ENCODE data around the gene PPAN.

Gene PPAN

GRCh38 chr19:10155839-10156238, 49.7 kb downstream of the PPAN start:
- TF ChIP-seq, protein P1, sequence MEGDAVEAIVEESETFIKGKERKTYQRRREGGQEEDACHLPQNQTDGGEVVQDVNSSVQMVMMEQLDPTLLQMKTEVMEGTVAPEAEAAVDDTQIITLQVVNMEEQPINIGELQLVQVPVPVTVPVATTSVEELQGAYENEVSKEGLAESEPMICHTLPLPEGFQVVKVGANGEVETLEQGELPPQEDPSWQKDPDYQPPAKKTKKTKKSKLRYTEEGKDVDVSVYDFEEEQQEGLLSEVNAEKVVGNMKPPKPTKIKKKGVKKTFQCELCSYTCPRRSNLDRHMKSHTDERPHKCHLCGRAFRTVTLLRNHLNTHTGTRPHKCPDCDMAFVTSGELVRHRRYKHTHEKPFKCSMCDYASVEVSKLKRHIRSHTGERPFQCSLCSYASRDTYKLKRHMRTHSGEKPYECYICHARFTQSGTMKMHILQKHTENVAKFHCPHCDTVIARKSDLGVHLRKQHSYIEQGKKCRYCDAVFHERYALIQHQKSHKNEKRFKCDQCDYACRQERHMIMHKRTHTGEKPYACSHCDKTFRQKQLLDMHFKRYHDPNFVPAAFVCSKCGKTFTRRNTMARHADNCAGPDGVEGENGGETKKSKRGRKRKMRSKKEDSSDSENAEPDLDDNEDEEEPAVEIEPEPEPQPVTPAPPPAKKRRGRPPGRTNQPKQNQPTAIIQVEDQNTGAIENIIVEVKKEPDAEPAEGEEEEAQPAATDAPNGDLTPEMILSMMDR (IDR thresholded peaks at IDR 0.05; ENCODE audit: low read depth, low read length): no peak

DNA sequence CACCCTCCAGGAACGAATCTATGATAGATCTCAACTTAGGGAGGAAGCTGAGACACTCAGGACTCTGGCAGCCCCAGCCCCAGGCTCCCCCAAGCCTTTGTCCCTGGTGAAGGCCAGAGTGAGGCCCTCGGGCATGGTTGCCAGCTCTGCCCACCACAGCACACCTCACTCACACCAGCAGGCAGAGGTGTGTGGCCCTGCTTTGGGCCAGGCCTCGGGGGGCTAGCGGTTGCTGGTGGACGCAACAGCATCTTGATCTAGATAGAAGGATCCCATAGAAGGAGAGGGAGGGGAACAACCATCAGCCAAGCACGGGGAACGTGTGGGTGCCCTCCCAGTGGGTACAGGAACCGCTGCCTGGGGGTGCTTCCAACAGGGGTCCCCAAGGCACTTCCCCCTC, 51.9 kb downstream of the PPAN start:
- in situ Hi-C loops (cut with HindIII; ENCODE audit: low sequenced_read_pairs): no loop called here
- no peak overlapping the region for H3K4me3 ChIP-seq (ENCODE audit: low read depth, low read length)
- no peak for DNase-seq (ENCODE audit: low read depth, low spot score)
- TF ChIP-seq, protein P1 (IDR thresholded peaks at IDR 0.05; ENCODE audit: low read depth, low read length): no peak

More at GRCh38 chr19:10155839-10156238, 49.7 kb downstream of the PPAN start:
- DNase-seq (ENCODE audit: low read depth, low spot score): no peak
- in situ Hi-C loops (cut with HindIII; ENCODE audit: low sequenced_read_pairs): no loop called here
- H3K4me3 ChIP-seq (ENCODE audit: low read depth, low read length): no peak overlapping the region

DNA sequence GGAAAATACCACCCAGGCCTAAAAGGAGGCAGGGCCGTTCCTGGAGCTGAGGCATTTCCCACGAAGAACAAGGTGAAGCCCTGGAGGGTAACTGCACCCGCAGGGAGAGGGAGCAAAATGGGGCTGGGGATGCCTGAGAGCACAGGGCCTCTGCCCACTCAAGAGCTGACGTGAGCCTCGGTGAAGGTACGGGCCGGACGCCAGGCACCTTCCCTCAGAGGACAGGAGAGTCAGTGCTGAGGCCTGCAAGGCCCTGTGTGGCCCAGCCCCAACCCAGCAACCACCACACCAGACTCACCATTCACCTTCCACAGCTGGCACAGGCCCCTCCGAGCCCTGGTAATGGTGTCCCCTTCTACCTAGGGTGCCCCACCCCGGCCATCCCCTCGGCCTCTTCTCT, 52.3 kb downstream of the PPAN start:
- H3K4me3 ChIP-seq (ENCODE audit: low read depth, low read length): no peak overlapping the region
- in situ Hi-C loops (cut with HindIII; ENCODE audit: low sequenced_read_pairs): no loop called here

DNA sequence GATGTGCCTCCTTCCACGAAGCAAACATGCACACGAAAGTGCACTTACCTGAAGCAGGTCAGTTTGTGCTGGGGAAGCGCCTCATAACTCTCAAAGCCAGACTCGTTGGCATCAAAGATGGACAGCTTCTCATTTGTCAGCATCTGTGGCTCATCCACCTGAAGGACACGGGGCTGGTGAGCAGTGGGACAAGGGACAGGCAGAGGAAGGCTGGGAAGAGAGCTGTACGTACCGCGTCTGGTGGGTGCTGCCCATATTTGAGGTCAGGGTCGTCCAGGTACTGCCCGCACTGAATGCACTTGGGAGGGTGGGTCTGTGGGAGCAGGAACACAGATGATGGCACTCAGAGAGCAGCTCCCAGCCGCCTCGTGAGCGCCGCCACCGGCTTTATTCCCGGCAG, 53.4 kb downstream of the PPAN start:
- DNase-seq (ENCODE audit: low read depth, low spot score): no peak
- in situ Hi-C loops (cut with HindIII; ENCODE audit: low sequenced_read_pairs): no loop called here
- TF ChIP-seq, protein P1 (IDR thresholded peaks at IDR 0.05; ENCODE audit: low read depth, low read length): no peak

More for the DNA sequence above, 52.3 kb downstream of the PPAN start:
- TF ChIP-seq, protein P1 (IDR thresholded peaks at IDR 0.05; ENCODE audit: low read depth, low read length): no peak
- no peak for DNase-seq (ENCODE audit: low read depth, low spot score)

More for the DNA sequence above, 53.4 kb downstream of the PPAN start:
- H3K4me3 ChIP-seq (ENCODE audit: low read depth, low read length): no peak overlapping the region
